HG03103 (cell line): ENCODE measurements around the gene FBLIM1.

Experiments
- ATAC-seq: cut with Tn5 transposase; IDR thresholded peaks from one replicate; pipeline ENCODE4 v1.9.1; 2021; ENCODE audit warnings: low read depth; ENCODE audit not compliant: unreplicated experiment

Gene FBLIM1

DNA sequence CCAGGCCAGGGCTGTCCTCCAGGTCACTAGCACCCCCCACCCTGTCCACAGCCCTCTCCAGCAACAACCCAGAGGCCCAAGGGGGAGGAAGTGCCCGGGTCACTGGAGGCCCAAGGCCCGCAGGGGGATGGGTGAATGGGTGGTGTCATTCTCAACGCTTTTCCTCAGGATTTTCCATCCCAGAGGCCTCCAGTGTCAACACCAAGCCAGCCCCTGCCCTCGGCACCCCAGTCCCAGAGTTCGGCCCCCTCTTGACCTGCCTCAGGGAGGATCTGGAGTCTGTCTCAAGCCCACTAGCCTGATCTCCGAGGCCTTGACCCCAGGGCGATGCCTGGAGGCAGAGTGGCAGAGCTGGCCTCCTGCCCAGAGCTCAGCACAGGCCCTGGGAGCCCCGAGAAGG lies 11.2 kb upstream of the FBLIM1 start:
- ATAC-seq, result no peak

DNA sequence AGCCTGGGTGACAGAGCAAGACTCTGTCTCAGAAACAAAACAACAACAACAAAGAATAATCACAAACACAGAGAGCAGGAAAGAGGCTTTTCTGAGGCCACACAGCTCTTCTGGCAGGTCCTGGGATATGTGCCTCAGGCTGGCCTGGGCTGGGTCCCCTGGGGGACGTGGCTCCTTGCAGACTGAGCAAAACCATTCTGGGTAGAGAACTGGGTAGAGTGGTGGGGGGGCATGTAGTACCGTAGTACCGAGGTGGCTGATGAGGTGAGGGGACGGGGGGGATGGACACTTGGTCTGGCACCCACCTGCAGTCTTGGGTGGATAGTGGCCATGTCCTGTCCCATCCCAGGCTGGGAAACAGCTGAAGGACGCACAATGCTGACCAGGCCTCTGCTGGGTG lies 10.3 kb upstream of the FBLIM1 start:
- no peak for ATAC-seq

GRCh38 chr1:15748690-15749398 lies 9.8 kb upstream of the FBLIM1 start:
- ATAC-seq, result no peak

DNA sequence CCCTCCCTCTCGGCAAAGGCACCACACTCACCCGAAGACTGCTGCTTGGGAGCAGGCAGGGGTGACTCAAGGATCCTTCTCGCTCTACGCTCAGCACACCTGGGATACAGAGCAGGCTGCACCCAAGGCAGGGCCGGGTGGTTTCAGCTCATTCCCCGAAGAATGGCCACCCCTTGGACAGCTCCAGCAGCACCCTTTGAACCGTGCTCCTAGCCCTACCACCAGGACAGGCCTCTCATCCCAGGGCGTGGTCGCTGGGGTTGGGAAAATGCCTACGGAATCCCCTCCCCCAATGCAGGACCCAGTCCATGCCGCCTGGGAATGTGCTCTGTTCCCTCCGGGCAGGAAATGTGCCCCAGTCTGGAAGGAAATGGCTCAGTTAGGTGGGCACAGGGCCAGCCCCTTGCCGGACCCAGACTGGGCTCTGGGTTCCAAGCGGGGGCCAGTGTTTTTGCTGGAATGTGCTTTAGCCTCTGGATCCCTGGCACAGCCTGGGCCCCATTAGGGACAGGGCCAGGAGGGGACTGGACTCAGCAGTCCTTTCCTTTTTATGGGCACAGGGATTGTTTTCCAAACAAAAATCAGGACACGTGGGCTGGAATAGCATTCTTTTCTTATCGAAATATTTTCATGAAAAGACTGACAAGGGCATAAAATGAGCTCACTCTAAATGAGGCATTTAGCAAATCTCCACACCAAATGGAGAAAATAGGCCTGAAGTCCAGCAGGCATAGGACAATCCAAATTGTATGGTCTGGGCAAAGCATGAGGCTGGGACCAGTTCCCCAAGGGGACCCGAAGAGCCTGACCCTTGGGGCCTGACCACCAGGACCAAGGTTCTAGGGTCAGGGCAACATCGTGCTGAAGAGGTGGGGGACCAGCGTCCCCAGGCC lies 8.9 kb upstream of the FBLIM1 start:
- no peak for ATAC-seq

- no peak for ATAC-seq
Observed at GRCh38 chr1:15750924-15751323, 7.7 kb upstream of the FBLIM1 start.

- ATAC-seq, result no peak
Observed at GRCh38 chr1:15751717-15752116, 6.9 kb upstream of the FBLIM1 start.

- no peak for ATAC-seq
Observed at GRCh38 chr1:15753776-15754175, 4.8 kb upstream of the FBLIM1 start.

- ATAC-seq, result no peak
Observed at GRCh38 chr1:15755021-15755645, 3.5 kb upstream of the FBLIM1 start.

GRCh38 chr1:15755646-15756040 lies 3.0 kb upstream of the FBLIM1 start:
- no peak for ATAC-seq

GRCh38 chr1:15756143-15757015 lies 2.2 kb upstream of the FBLIM1 start:
- no peak for ATAC-seq

- no peak for ATAC-seq
Observed at GRCh38 chr1:15757016-15757543, 1.5 kb upstream of the FBLIM1 start.

DNA sequence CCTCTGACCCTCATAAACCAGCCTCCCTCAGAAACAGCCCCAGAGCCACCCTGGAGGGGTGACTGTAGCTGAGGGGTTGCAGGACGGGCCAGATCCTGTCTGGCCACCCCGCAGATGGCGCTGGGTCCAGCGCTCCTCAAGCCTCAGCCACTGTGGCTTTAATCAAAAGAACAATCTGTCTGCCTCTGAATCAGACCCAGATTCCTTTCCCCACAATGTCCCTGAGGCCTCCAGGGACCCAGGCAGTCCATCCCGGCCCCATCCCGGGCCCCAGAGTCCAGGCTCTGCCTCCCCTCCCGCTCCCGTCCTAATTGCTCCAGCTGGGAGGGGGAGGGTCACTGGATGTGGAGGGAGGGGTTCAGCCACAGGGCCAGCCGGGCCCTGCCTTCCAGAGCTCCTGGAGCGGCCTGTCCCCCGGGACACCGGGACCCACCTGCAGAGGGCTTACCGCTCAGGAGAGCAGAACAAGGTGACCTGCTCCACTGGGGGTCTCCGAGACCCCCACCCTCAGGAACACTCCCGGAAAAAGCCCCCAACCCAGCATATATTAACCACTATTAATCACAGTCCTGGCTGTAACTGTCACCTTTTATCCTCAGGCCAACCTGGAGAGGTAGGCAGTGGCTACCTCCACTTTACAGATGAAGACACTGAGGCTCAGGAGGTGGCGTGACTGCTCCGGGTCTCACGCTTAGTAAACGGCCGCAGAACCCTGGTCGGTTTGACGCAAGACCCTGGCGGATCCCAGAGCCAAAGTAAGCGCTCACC lies 836 bp upstream of the FBLIM1 start:
- ATAC-seq, result no peak

DNA sequence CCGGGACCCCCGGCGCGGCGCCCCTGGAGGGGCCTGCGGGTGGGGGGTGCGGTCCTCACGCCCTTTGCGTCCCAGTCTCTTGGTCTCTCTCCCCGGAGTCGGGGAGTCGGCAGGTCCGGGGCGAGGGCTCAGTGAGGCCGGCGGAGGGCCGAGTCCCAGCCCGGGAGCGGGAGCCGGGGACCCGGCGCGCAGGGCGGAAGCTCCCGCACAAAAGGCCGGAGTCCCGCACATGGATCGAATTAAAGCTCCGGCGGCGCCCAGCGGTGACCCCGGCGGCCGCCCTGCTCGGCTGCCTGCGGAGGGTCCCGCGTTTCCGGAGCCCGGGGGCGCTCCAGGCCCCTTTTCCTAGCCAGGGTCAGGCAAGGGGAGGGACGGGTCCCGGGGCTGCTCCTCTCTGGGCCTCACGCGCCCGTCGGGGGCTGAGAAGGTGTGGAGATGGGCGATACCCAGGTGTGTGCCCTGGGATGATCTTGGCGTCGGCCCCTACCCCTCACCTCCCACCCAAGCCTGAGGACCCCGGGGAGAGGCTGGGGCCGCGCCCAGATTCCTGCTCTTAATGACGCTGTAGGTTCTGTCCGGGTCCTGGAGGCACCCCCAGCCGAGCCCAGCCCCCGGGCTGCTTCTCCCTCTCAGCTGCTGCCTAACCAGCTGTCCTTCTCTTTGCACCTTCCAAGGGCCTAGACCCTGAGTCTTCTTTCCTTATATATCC lies 512 bp downstream of the FBLIM1 start:
- no peak for ATAC-seq

DNA sequence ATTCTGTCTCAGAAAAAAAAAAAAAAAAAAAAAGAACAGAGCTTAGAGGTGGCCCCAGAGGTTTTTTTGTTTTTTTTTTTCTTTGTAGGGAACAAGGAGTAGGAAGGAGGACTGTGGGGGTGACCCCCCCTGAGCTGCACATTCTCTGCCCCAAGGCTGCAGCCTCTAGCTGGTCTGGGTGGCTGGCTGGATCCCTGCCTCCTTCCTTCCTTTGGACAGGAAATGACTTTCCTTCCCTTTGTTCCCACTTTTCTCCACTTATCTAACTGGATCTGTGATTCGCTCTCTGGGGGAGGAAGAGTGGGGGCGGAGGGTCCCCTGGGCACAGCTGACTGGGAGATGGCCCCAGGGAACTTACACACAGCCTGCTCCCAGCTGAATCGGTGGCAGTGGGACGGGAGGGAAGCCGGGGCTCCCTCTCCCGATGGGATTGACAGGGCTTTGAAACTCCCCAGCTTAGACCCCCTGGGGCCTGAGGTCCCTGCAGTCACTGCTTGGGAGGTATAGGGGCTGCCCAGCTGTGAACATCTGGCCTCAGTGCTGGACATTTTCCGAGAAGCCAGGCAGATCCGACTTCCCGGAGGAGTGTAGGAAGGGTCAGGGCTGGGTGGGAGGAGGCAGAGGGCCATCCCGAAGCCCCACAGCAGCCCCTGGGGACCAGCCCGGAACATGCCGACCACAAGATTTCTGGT lies 2.1 kb downstream of the FBLIM1 start:
- no peak for ATAC-seq

GRCh38 chr1:15761366-15762128 lies 3.0 kb downstream of the FBLIM1 start:
- ATAC-seq, result no peak

DNA sequence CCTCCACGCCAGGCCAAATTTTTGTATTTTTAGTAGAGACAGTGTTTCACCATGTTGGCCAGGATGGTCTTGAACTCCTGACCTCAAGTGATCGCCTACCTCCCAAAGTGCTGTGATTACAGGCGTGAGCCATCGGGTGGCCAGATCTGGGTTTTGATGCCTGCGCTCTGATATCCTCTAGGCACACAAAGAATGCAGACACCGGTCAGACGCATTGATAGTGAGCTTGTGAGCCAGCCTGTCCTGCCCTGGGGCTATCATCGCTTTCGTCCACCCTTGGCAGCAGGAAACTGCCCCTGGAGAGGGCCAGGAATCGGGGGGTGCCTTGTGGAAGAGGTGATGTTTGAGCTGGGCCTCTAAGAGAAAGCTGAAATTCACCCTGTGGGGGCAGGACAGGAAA lies 4.0 kb downstream of the FBLIM1 start:
- ATAC-seq, result no peak

DNA sequence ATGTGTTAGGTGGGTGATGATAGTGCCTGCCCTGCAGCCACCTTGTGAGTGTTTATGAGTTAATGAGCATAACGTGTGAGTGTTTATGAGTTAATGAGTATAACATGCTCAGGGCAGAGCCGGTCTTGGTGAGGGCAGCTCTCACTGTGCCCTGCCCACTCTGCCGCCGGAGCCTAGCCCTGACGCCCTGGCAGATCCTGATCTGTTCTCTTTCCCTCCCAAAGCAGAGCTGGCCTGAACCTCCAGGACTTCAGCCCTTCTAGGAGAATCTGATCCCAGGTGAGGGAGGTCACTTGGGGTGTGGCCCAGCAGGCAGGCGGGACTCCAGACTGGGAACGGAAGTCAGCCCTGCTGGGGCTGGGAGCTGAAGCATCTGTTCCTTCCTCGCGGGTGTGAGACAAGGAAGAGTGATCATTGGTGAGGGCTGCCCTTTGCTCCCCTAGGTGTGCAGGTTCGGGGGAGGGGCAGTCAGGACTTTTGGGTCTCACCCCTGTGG lies 5.7 kb downstream of the FBLIM1 start:
- ATAC-seq, result no peak
